ENCODE results near the gene URGCP. TPM values are rescaled to one million over a fixed set of nuclear protein-coding genes. Genes with fewer than 3 reads are reported as not detected.
A peak's percentile ranks its signal among the peaks of the same experiment; 100 is the strongest.
"Not testable (repeated sequence)": the region's sequence is repeated elsewhere in the genome, so short reads cannot be mapped to it uniquely, and the experiment has no call there.

Gene URGCP
- polyA plus RNA-seq, 1 donor: 39.2 TPM

- no peak for DNase-seq
Measured at GRCh38 chr7:43921423-43921822, 15.0 kb upstream of the URGCP start.

GRCh38 chr7:43915907-43916306 lies 9.5 kb upstream of the URGCP start:
- DNase-seq: no peak

- DNase-seq: no peak
Measured at GRCh38 chr7:43914795-43915194, 8.4 kb upstream of the URGCP start.

- DNase-seq: peak; percentile 37
Measured at GRCh38 chr7:43905956-43906330, 453 bp downstream of the URGCP start.

GRCh38 chr7:43905209-43905946 lies 1.0 kb downstream of the URGCP start:
- no peak for DNase-seq

GRCh38 chr7:43904533-43905208 lies 1.7 kb downstream of the URGCP start:
- no peak for DNase-seq

GRCh38 chr7:43902542-43903054 lies 3.8 kb downstream of the URGCP start:
- no peak for DNase-seq

- not testable (repeated sequence) for DNase-seq
Measured at GRCh38 chr7:43898571-43898970, 7.8 kb downstream of the URGCP start.

- no peak for DNase-seq
Measured at GRCh38 chr7:43895847-43896415, 10.5 kb downstream of the URGCP start.

- DNase-seq: no peak
Measured at GRCh38 chr7:43891069-43891955, 15.1 kb downstream of the URGCP start.

GRCh38 chr7:43890468-43890867 lies 15.9 kb downstream of the URGCP start:
- DNase-seq: no peak

GRCh38 chr7:43888993-43889945 lies 17.1 kb downstream of the URGCP start:
- no peak for DNase-seq

GRCh38 chr7:43884617-43885016 lies 21.8 kb downstream of the URGCP start:
- DNase-seq: no peak

GRCh38 chr7:43884209-43884608 lies 22.2 kb downstream of the URGCP start:
- no peak for DNase-seq

GRCh38 chr7:43880596-43880995 lies 25.8 kb downstream of the URGCP start:
- DNase-seq: no peak

- no peak for DNase-seq
Measured at GRCh38 chr7:43879477-43879876, 26.9 kb downstream of the URGCP start.

- no peak for DNase-seq
Measured at GRCh38 chr7:43878867-43879266, 27.5 kb downstream of the URGCP start.

- DNase-seq: no peak
Measured at GRCh38 chr7:43877968-43878864, 28.2 kb downstream of the URGCP start.

GRCh38 chr7:43876976-43877745 lies 29.2 kb downstream of the URGCP start:
- no peak for DNase-seq

All from left kidney (tissue), 2 donors.